K562 (cell line): ENCODE results near the gene MOGAT2. TPM values are rescaled to one million over a fixed set of nuclear protein-coding genes. Genes with fewer than 3 reads are reported as not detected.

Experiments used
- CBX3 ChIP-seq, 2 experiments: IDR thresholded peaks; 1 replicate in 1 of 2; 2 replicates in 1 of 2; pipeline ENCODE4 v1.6.1; 2012; ENCODE audit warnings: inconsistent platforms in 2 of 2, low read length in 2 of 2, borderline replicate concordance in 1 of 2, control low read depth in 1 of 2
- CHD4 ChIP-seq: fragments of 200-600 bp; sonication (generic); IDR thresholded peaks from 3 replicates; pipeline ENCODE4 v1.6.1; 2012; ENCODE audit warnings: low read depth, mild to moderate bottlenecking, mixed read lengths, low read length, inconsistent platforms; ENCODE audit not compliant: insufficient read depth, insufficient replicate concordance, poor library complexity, severe bottlenecking
- CREB1 ChIP-seq, 2 experiments: sonication (generic) in 1 of 2; formaldehyde crosslinking in 1 of 2; IDR thresholded peaks; 2 replicates each; pipeline versions ENCODE4 v1.6.1 to v1.8.0; 2012 to 2022; ENCODE audit warnings: inconsistent platforms in 1 of 2, mild to moderate bottlenecking in 1 of 2, missing genetic modification reagents in 1 of 2, moderate library complexity in 1 of 2
- FOXK2 ChIP-seq, 2 experiments: fragments of 450-650 bp; IDR thresholded peaks in 1 of 2; conservative IDR thresholded peaks in 1 of 2; 2 replicates each; pipeline ENCODE4 v1.6.1; 2016; ENCODE audit warnings: low read depth in 2 of 2, mild to moderate bottlenecking in 1 of 2
- ILK ChIP-seq: fragments of 450-650 bp; IDR thresholded peaks from 2 replicates; pipeline ENCODE4 v1.6.1; 2016; ENCODE audit warnings: missing genetic modification characterization, low read depth, mild to moderate bottlenecking, missing compliant biosample characterization, moderate library complexity, borderline replicate concordance
- KLF1 ChIP-seq: fragments of 450-650 bp; IDR thresholded peaks from 2 replicates; pipeline ENCODE4 v1.6.1; 2016; ENCODE audit warnings: missing genetic modification characterization, missing compliant biosample characterization
- L3MBTL2 ChIP-seq: fragments of 450-650 bp; IDR thresholded peaks from 2 replicates; pipeline ENCODE4 v1.6.1; 2016; ENCODE audit warnings: mild to moderate bottlenecking, moderate library complexity
- NEUROD1 ChIP-seq: fragments of 150-350 bp; IDR thresholded peaks from 2 replicates; pipeline ENCODE4 v1.6.1; 2014; ENCODE audit warnings: borderline replicate concordance, low read length, low read depth; ENCODE audit not compliant: partially characterized antibody
- PTRF ChIP-seq: fragments of 450-650 bp; IDR thresholded peaks from 2 replicates; pipeline ENCODE4 v1.6.1; 2016; ENCODE audit warnings: mild to moderate bottlenecking, missing genetic modification characterization, missing compliant biosample characterization
- RCOR1 ChIP-seq, 2 experiments: IDR thresholded peaks; 2 replicates each; pipeline ENCODE4 v1.6.1; 2012; ENCODE audit warnings: low read depth in 2 of 2, low read length in 2 of 2, borderline replicate concordance in 1 of 2, improper control_type of control experiment in 1 of 2
- SIN3A ChIP-seq, 2 experiments: fragments of 150-350 bp in 1 of 2; IDR thresholded peaks; 2 replicates each; pipeline ENCODE4 v1.6.1; 2011 to 2016; ENCODE audit warnings: borderline replicate concordance in 2 of 2, low read depth in 2 of 2, low read length in 2 of 2, mild to moderate bottlenecking in 2 of 2, moderate library complexity in 2 of 2; ENCODE audit not compliant: control insufficient read depth in 1 of 2
- SIN3B ChIP-seq: fragments of 450-650 bp; IDR thresholded peaks from 2 replicates; pipeline ENCODE4 v1.6.1; 2017; ENCODE audit warnings: low read depth, mild to moderate bottlenecking, moderate library complexity
- SNRNP70 ChIP-seq: fragments of 200-400 bp; formaldehyde crosslinking; optimal IDR thresholded peaks from 2 replicates; pipeline ENCODE3; 2017; ENCODE audit warnings: low read depth, low read length
- XRCC3 ChIP-seq: fragments of 450-650 bp; IDR thresholded peaks from 2 replicates; pipeline ENCODE4 v1.6.1; 2017; ENCODE audit warnings: mild to moderate bottlenecking, moderate library complexity
- YY1 ChIP-seq, 3 experiments: IDR thresholded peaks; 2 replicates each; pipeline ENCODE4 v1.6.1; 2011; ENCODE audit warnings: low read length in 2 of 3, mild to moderate bottlenecking in 2 of 3, moderate library complexity in 2 of 3, borderline replicate concordance in 1 of 3, control low read depth in 1 of 3, low read depth in 1 of 3; ENCODE audit not compliant: insufficient read depth in 3 of 3, insufficient replicate concordance in 2 of 3, control insufficient read depth in 1 of 3, insufficient read length in 1 of 3; ENCODE audit errors: extremely low read depth in 1 of 3
- ZNF586 ChIP-seq: fragments of 450-650 bp; formaldehyde crosslinking; conservative IDR thresholded peaks from 2 replicates; pipeline ENCODE4 v1.4.0; 2020; ENCODE audit warnings: mild to moderate bottlenecking, moderate library complexity
- polyA plus RNA-seq, 8 experiments: library from polyadenylated mRNA; depleted of rRNA in 4 of 8; stranded (reverse) in 5 of 8; unstranded in 3 of 8; fragments of >200 nt; fragmentation: Nextera tagmentation in 2 of 8; fragmentation: Illumina TruSeq in 1 of 8; extraction: Ambion mirVana in 2 of 8; extraction: Trizol in 1 of 8; gene quantifications; 2 replicates each; pipeline versions ENCODE4 v1.2.1 to v1.2.3, GENCODE V29; 2011 to 2014; ENCODE audit warnings: inconsistent platforms in 1 of 8, missing spikeins in 1 of 8
- total RNA-seq, 7 experiments: library from RNA; depleted of rRNA in 6 of 7; stranded (reverse); fragments of >200 nt in 6 of 7; fragmentation: Illumina TruSeq in 2 of 7; extraction: Trizol in 2 of 7; gene quantifications; 2 replicates each; pipeline versions ENCODE4 v1.2.1 to v1.2.3, GENCODE V29; 2011 to 2021; ENCODE audit warnings: low replicate concordance in 1 of 7
- TF ChIP-seq, protein P1 (sequence below), 2 experiments: fragments of 450-650 bp; IDR thresholded peaks; 2 replicates each; pipeline ENCODE4 v1.6.1; 2018; ENCODE audit warnings: mild to moderate bottlenecking in 2 of 2, low read depth in 1 of 2; ENCODE audit not compliant: partially characterized antibody in 2 of 2
- TF ChIP-seq, protein P2 (sequence below): fragments of 450-650 bp; IDR thresholded peaks from 2 replicates; pipeline ENCODE4 v1.6.1; 2018; ENCODE audit not compliant: partially characterized antibody

MOGAT2 gene
- total and polyA plus RNA-seq, 9 of the 15 experiments (the other 6 are each of a cell fraction or from before 2014, with no cell fraction given): 0.09 TPM; not detected in 7

DNA sequence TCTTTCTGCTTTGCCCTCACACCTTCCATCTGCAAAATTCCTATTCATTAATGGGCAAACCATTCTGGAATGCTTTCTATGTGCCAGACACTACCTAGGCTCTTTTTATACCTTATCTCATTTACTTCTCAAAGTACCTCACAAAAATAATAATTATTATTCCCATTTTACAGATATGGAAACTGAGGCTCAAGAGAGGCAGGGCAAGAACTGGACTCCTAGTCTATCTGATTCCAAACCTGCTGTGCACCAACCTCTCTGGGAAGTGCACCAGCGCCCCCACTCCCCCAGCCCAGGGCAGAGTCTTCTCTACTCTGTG is 50.1 kb downstream of the MOGAT2 start (continued):
- TF ChIP-seq RCOR1 (IDR thresholded peaks at IDR 0.05; ENCODE audit: borderline replicate concordance in 1 of 2, low read depth in 2 of 2, low read length in 2 of 2) (peak in 1 of 2 experiments; percentile 83; a peak in 1 of 4 replicates), ZNF586 (CRISPR knock-in tag) (no peak), L3MBTL2 (no peak), SIN3A (IDR thresholded peaks at IDR 0.05; ENCODE audit: borderline replicate concordance in 2 of 2, control insufficient read depth in 1 of 2, low read depth in 2 of 2, low read length in 2 of 2) (no peak), FOXK2 (conservative IDR thresholded peaks at IDR 0.05 in 1 of 2, IDR thresholded peaks at IDR 0.05 in 1 of 2; ENCODE audit: low read depth in 2 of 2) (no peak), CREB1 (IDR thresholded peaks at IDR 0.05) (no peak), CREB1 (CRISPR knock-in tag; IDR thresholded peaks at IDR 0.05) (no peak), SNRNP70 (no peak), CBX3 (IDR thresholded peaks at IDR 0.05; ENCODE audit: borderline replicate concordance in 1 of 2, low read length in 2 of 2) (peak in 1 of 2 experiments; percentile 49; a peak in 1 of 3 replicates), SIN3B (no peak), XRCC3 (no peak), ILK (tag) (no peak), PTRF (tag) (no peak), NEUROD1 (no peak), KLF1 (tag) (no peak), YY1 (IDR thresholded peaks at IDR 0.05; ENCODE audit: borderline replicate concordance in 1 of 3, control insufficient read depth in 1 of 3, extremely low read depth in 1 of 3, insufficient read depth in 3 of 3, insufficient read length in 1 of 3, insufficient replicate concordance in 2 of 3, low read depth in 1 of 3, low read length in 2 of 3) (no peak), CHD4 (peak; percentile 94)
- TF ChIP-seq, protein P1, sequence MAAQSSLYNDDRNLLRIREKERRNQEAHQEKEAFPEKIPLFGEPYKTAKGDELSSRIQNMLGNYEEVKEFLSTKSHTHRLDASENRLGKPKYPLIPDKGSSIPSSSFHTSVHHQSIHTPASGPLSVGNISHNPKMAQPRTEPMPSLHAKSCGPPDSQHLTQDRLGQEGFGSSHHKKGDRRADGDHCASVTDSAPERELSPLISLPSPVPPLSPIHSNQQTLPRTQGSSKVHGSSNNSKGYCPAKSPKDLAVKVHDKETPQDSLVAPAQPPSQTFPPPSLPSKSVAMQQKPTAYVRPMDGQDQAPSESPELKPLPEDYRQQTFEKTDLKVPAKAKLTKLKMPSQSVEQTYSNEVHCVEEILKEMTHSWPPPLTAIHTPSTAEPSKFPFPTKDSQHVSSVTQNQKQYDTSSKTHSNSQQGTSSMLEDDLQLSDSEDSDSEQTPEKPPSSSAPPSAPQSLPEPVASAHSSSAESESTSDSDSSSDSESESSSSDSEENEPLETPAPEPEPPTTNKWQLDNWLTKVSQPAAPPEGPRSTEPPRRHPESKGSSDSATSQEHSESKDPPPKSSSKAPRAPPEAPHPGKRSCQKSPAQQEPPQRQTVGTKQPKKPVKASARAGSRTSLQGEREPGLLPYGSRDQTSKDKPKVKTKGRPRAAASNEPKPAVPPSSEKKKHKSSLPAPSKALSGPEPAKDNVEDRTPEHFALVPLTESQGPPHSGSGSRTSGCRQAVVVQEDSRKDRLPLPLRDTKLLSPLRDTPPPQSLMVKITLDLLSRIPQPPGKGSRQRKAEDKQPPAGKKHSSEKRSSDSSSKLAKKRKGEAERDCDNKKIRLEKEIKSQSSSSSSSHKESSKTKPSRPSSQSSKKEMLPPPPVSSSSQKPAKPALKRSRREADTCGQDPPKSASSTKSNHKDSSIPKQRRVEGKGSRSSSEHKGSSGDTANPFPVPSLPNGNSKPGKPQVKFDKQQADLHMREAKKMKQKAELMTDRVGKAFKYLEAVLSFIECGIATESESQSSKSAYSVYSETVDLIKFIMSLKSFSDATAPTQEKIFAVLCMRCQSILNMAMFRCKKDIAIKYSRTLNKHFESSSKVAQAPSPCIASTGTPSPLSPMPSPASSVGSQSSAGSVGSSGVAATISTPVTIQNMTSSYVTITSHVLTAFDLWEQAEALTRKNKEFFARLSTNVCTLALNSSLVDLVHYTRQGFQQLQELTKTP (IDR thresholded peaks at IDR 0.05; ENCODE audit: low read depth in 1 of 2, partially characterized antibody in 2 of 2): no peak
- TF ChIP-seq, protein P2, sequence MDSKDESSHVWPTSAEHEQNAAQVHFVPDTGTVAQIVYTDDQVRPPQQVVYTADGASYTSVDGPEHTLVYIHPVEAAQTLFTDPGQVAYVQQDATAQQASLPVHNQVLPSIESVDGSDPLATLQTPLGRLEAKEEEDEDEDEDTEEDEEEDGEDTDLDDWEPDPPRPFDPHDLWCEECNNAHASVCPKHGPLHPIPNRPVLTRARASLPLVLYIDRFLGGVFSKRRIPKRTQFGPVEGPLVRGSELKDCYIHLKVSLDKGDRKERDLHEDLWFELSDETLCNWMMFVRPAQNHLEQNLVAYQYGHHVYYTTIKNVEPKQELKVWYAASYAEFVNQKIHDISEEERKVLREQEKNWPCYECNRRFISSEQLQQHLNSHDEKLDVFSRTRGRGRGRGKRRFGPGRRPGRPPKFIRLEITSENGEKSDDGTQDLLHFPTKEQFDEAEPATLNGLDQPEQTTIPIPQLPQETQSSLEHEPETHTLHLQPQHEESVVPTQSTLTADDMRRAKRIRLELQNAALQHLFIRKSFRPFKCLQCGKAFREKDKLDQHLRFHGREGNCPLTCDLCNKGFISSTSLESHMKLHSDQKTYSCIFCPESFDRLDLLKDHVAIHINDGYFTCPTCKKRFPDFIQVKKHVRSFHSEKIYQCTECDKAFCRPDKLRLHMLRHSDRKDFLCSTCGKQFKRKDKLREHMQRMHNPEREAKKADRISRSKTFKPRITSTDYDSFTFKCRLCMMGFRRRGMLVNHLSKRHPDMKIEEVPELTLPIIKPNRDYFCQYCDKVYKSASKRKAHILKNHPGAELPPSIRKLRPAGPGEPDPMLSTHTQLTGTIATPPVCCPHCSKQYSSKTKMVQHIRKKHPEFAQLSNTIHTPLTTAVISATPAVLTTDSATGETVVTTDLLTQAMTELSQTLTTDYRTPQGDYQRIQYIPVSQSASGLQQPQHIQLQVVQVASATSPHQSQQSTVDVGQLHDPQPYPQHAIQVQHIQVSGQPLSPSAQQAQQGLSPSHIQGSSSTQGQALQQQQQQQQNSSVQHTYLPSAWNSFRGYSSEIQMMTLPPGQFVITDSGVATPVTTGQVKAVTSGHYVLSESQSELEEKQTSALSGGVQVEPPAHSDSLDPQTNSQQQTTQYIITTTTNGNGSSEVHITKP: no peak
